ENCODE data around the gene GMCL2.

The GMCL2 gene

DNA sequence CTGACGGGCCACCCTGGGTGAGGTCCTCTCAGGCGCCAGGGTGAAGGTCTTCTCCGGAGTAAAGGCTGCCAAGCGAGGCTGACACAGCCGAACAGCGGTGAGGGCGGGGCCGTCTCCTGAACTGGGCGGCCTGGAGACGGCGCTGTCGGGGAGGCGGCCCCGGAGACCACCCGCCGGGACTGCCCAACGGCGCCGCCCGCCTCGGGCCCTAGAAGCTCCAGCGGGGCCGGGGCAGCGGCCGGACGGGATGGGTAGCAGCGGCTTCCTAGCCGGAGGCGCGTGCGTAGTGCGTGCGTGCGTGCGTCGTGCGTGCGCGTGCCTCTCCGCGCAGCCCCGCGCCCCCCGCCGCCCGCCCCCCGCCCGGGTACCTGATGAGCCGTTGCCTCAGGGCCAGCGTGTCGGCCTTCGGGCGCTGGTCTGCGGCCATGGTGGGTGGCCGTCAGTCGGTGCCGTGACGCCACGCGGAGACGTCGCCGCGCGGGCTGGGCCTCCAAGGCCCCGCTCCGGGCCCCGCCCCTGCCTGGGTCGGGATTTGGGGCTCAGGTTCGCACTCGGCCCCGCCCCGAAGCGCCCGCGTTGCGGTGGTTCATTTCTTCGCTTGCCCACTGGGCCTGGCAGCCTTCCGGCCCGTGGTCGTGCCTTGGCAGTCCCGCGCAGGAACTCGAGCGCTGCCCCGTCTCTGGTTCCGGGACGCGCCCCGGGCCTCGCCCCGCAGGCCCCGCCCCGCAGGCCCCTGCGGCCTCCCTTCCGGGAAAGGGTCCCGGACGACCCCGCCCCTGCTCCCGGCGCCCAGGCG, 45.2 kb upstream of the GMCL2 start, which contains the start of gene PHYKPL:
Gene PHYKPL, minus strand, starts transcription at position 679 of the 796 bp plus-strand sequence. Its CDS starts 252 bp downstream, at position 427.
- Histone ChIP-seq H3K36me3 (ENCODE audit: insufficient read depth, low read length) (peaks cover 48% of the 10 kb centered on the region), H3K27ac (ENCODE audit: low read length) (peak within 1 kb of the TSS; percentile 84), H3K4me2 (ENCODE audit: insufficient read depth, low read length) (peak within 1 kb of the TSS; percentile 96), H2AFZ (ENCODE audit: low read depth, low read length) (peak within 1 kb of the TSS; percentile 80), H3K27me3 (ENCODE audit: insufficient read depth, low read length, poor library complexity) (no peaks in the 10 kb centered on the region), H3K79me2 (ENCODE audit: insufficient read depth, low read length) (peaks cover 41% of the 10 kb centered on the region), H3K4me3 (ENCODE audit: low read depth in 1 of 2, low read length in 2 of 2) (peak within 1 kb of the TSS; percentile 97 to 99), H4K20me1 (ENCODE audit: insufficient read depth, low read length) (peaks cover 44% of the 10 kb centered on the region), H3K9ac (ENCODE audit: low read depth, low read length) (peak within 1 kb of the TSS; percentile 96), H3K4me1 (ENCODE audit: insufficient read depth, low read length) (peaks cover 34% of the 10 kb centered on the region), H3K9me3 (ENCODE audit: insufficient read depth, low read length, severe bottlenecking) (no peaks in the 10 kb centered on the region)
- TF ChIP-seq, protein P1, sequence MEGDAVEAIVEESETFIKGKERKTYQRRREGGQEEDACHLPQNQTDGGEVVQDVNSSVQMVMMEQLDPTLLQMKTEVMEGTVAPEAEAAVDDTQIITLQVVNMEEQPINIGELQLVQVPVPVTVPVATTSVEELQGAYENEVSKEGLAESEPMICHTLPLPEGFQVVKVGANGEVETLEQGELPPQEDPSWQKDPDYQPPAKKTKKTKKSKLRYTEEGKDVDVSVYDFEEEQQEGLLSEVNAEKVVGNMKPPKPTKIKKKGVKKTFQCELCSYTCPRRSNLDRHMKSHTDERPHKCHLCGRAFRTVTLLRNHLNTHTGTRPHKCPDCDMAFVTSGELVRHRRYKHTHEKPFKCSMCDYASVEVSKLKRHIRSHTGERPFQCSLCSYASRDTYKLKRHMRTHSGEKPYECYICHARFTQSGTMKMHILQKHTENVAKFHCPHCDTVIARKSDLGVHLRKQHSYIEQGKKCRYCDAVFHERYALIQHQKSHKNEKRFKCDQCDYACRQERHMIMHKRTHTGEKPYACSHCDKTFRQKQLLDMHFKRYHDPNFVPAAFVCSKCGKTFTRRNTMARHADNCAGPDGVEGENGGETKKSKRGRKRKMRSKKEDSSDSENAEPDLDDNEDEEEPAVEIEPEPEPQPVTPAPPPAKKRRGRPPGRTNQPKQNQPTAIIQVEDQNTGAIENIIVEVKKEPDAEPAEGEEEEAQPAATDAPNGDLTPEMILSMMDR (IDR thresholded peaks at IDR 0.05; ENCODE audit: borderline replicate concordance, extremely low read depth, low read length, poor library complexity, severe bottlenecking), result peak; percentile 30
- TF ChIP-seq EZH2 (IDR thresholded peaks at IDR 0.05; ENCODE audit: borderline replicate concordance, low read depth, low read length, severe bottlenecking), result no peak
- peak; percentile 85 for DNase-seq
- peak; percentile 83 for ATAC-seq (ENCODE audit: insufficient read depth, low read depth)

DNA sequence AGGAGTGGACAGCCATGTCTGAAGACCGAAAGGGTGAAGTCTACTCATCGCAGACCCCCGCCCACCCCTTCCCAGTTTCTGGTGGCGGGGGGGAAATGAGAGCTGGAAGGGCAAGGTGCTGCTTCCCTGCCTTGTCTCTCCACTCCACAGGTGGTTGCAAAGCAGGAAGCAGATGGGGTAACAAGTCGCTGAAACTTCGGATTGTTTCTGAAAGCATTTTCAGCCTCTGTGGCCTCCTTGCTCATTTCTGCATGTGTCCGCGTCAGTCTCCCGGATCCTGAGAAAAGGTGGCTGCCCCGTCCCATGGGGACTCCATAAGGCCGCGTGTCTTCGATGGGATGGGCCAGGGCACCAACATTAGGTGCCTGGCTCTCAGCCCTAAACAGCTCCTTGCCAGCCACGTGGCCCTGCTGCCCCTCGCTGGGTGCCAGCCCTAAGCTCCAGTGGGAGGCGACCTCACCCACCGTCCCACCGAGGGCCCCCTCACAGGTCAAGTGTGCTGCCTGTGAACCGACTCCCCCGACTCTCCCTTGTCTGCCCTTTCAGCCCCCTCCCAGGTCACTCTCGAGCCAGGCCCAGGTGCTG, 44.5 kb upstream of the GMCL2 start:
- peak overlapping the region; percentile 96 for H3K4me2 ChIP-seq (ENCODE audit: insufficient read depth, low read length)
- H3K9ac ChIP-seq (ENCODE audit: low read depth, low read length), result peak overlapping the region; percentile 96
- peak overlapping the region; percentile 84 for H3K27ac ChIP-seq (ENCODE audit: low read length)
- peak overlapping the region; percentile 80 for H2AFZ ChIP-seq (ENCODE audit: low read depth, low read length)
- no peaks in the 10 kb centered on the region for H3K9me3 ChIP-seq (ENCODE audit: insufficient read depth, low read length, severe bottlenecking)
- peaks cover 34% of the 10 kb centered on the region for H3K4me1 ChIP-seq (ENCODE audit: insufficient read depth, low read length)
- DNase-seq (no peak), ATAC-seq (ENCODE audit: insufficient read depth, low read depth) (no peak)
- peaks cover 45% of the 10 kb centered on the region for H3K79me2 ChIP-seq (ENCODE audit: insufficient read depth, low read length)
- TF ChIP-seq, protein P1 (IDR thresholded peaks at IDR 0.05; ENCODE audit: borderline replicate concordance, extremely low read depth, low read length, poor library complexity, severe bottlenecking), result no peak
- TF ChIP-seq EZH2 (IDR thresholded peaks at IDR 0.05; ENCODE audit: borderline replicate concordance, low read depth, low read length, severe bottlenecking), result no peak
- no peaks in the 10 kb centered on the region for H3K27me3 ChIP-seq (ENCODE audit: insufficient read depth, low read length, poor library complexity)
- peaks cover 46% of the 10 kb centered on the region for H4K20me1 ChIP-seq (ENCODE audit: insufficient read depth, low read length)
- H3K36me3 ChIP-seq (ENCODE audit: insufficient read depth, low read length), result peaks cover 55% of the 10 kb centered on the region
- peak overlapping the region; percentile 97 to 99 for H3K4me3 ChIP-seq (ENCODE audit: low read depth in 1 of 2, low read length in 2 of 2)

DNA sequence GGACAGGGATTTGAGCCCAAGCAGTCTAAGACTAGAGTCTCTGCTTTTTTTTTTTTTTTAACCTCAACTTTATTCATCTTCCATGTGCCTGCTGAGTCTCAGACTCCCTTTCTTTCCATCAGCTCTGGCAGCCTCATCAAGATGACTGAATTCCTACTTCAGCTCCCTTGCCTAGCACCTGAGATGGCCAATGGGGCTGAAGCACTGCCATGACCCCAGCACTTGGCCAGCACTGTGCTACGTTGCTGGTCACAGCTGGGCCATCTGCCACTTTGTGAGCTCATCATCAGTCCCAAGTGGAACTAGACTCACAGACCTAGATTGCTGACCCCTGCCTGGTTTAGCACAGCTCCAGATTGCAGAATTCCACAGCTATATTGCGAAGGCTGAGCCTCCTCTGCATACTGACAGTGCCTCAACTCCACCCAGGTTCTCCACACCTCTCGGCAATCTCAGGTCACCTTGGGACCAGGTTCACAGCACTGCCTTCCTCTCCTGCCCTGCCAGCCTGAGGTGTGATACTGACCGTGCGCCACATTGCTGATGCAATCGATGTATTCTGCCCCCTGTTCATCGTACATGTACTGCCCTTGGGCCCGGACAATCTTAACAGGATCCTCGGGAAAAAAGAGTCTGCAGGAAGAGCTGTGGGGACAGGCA, 43.8 kb upstream of the GMCL2 start:
- TF ChIP-seq, protein P1 (IDR thresholded peaks at IDR 0.05; ENCODE audit: borderline replicate concordance, extremely low read depth, low read length, poor library complexity, severe bottlenecking), result no peak
- no peak for TF ChIP-seq EZH2 (IDR thresholded peaks at IDR 0.05; ENCODE audit: borderline replicate concordance, low read depth, low read length, severe bottlenecking)
- H3K9me3 ChIP-seq (ENCODE audit: insufficient read depth, low read length, severe bottlenecking), result no peaks in the 10 kb centered on the region
- peaks cover 61% of the 10 kb centered on the region for H3K36me3 ChIP-seq (ENCODE audit: insufficient read depth, low read length)
- peak overlapping the region; percentile 84 for H3K27ac ChIP-seq (ENCODE audit: low read length)
- DNase-seq (no peak), ATAC-seq (ENCODE audit: insufficient read depth, low read depth) (no peak)
- peaks cover 34% of the 10 kb centered on the region for H3K4me1 ChIP-seq (ENCODE audit: insufficient read depth, low read length)
- H3K9ac ChIP-seq (ENCODE audit: low read depth, low read length), result peak overlapping the region; percentile 96
- peaks cover 45% of the 10 kb centered on the region for H3K79me2 ChIP-seq (ENCODE audit: insufficient read depth, low read length)
- peak overlapping the region; percentile 97 to 99; a peak in 3 of 4 replicates for H3K4me3 ChIP-seq (ENCODE audit: low read depth in 1 of 2, low read length in 2 of 2)
- no peak overlapping the region for H2AFZ ChIP-seq (ENCODE audit: low read depth, low read length)
- H4K20me1 ChIP-seq (ENCODE audit: insufficient read depth, low read length), result peaks cover 46% of the 10 kb centered on the region
- H3K27me3 ChIP-seq (ENCODE audit: insufficient read depth, low read length, poor library complexity), result no peaks in the 10 kb centered on the region
- H3K4me2 ChIP-seq (ENCODE audit: insufficient read depth, low read length), result peak overlapping the region; percentile 96
